Neural progenitor cell (in vitro differentiated cells): ENCODE data around the gene GHR.

Source experiments
- EZH2 ChIP-seq: fragments of 200-600 bp; sonication (generic); IDR thresholded peaks from 2 replicates; pipeline ENCODE4 v1.6.1; 2017; ENCODE audit warnings: antibody characterized with exemption, mild to moderate bottlenecking, moderate library complexity
- EZH2phosphoT487 ChIP-seq: fragments of 200-600 bp; sonication (generic); IDR thresholded peaks from 2 replicates; pipeline ENCODE4 v1.6.1; 2017; ENCODE audit warnings: antibody characterized with exemption
- TF ChIP-seq, protein P1 (sequence below): fragments of 200-600 bp; sonication (generic); IDR thresholded peaks from 2 replicates; pipeline ENCODE4 v1.5.1; 2017; ENCODE audit warnings: antibody characterized with exemption, mild to moderate bottlenecking

DNA sequence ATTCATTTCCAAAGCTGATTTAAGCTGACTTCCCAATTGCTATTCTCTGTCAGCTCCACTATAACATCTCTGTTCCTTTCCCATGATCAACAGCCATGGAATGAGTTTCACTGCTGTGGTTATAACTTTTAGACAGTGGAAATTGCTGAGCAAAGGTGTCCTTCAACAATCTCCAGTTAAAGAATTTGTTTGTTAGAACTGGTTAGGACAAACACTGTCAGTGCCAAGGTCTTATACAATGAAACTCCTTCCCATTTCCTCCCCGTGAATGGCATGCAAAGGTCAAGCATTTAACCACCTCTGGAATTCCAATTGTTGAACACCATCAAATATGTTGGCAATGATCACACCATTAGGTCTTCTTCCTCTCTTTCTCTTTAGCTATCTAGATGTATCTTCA is 45.7 kb upstream of the GHR start:
- TF ChIP-seq EZH2 (no peak), EZH2phosphoT487 (no peak)
- TF ChIP-seq, protein P1, sequence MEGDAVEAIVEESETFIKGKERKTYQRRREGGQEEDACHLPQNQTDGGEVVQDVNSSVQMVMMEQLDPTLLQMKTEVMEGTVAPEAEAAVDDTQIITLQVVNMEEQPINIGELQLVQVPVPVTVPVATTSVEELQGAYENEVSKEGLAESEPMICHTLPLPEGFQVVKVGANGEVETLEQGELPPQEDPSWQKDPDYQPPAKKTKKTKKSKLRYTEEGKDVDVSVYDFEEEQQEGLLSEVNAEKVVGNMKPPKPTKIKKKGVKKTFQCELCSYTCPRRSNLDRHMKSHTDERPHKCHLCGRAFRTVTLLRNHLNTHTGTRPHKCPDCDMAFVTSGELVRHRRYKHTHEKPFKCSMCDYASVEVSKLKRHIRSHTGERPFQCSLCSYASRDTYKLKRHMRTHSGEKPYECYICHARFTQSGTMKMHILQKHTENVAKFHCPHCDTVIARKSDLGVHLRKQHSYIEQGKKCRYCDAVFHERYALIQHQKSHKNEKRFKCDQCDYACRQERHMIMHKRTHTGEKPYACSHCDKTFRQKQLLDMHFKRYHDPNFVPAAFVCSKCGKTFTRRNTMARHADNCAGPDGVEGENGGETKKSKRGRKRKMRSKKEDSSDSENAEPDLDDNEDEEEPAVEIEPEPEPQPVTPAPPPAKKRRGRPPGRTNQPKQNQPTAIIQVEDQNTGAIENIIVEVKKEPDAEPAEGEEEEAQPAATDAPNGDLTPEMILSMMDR: no peak
